HPDE6-E6E7 (cell line): ENCODE measurements around the gene MRPS7.
"Not testable (repeated sequence)": the region's sequence is repeated elsewhere in the genome, so short reads cannot be mapped to it uniquely, and the experiment has no call there.

ENCODE experiments used
- DNase-seq: peaks from one replicate; pipeline ENCODE4 v3.0.0; 2011; ENCODE audit warnings: missing footprints; ENCODE audit errors: extremely low spot score

Gene MRPS7

DNA sequence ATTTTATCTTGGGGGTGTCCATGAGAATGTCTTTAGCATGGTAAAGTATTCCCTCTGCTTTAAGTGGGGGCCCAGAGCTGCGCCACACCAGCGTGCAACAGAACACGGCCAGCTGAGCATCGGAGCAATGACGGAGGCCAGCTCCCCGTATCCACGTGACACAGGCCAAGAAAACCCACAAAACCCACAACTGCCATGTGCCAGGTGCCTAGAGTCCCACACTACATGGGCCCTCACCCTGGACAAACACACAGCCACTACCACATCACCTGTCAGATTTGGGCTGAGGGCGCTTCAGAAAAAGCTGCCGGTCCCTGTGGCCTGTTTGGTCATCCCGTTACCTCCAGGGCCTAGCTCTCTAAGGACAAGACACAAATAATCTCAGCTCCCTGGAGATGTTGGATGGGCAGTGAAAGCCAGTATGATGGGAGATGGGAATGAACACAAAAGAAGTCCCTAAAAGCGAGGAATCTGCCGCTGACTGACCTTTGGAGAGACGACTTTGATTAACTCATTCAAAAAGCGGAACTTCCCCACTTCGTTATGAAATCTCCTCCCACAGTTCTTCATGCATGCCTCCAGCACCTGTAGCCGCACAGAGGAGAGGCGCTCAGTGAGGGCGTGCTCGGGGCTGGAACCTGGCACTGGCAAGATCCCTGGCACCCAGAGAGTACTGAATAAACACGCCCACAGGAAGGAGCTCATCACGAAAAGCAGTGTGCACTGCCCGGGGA, 17.4 kb upstream of the MRPS7 start:
- no peak for DNase-seq

DNA sequence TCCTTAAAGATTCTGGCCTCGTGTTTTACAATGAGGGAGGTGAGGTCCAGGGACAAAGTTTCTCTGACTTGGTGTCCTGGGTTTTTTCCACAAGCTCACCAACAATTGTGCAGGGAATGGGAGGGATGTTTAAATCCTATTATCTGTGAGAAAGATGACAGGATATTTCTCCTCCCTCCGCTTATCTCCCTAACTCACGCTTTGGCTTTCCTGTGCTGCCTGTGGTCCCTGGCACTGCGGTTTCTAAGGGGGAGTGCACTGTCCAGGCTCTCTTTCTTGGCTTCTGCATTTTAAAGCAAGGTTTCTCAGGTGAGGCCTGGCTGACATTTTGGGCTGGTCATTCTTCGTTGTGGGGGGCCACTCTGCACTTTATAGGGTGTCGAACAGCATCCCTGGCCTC, 16.7 kb upstream of the MRPS7 start:
- DNase-seq: no peak

DNA sequence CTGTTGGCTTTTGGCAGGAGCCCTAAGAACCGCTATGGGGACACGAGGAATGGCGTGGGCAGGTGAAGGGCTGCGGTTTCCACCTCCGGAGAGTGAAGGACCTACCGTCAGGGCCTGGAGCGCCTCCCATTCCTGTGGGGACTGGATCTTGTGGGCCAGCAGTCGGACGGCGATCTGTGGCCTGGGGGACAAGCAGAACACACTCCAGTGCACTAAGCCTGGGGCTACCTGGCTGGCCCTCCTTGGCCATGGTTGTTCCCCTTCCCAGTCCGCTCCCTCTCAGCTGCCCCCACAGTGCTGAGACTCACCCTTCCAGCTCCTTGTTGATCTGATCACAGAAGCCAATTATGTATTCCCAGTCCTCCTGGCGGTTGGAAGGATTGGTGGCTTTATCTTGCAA, 15.3 kb upstream of the MRPS7 start:
- DNase-seq: no peak

DNA sequence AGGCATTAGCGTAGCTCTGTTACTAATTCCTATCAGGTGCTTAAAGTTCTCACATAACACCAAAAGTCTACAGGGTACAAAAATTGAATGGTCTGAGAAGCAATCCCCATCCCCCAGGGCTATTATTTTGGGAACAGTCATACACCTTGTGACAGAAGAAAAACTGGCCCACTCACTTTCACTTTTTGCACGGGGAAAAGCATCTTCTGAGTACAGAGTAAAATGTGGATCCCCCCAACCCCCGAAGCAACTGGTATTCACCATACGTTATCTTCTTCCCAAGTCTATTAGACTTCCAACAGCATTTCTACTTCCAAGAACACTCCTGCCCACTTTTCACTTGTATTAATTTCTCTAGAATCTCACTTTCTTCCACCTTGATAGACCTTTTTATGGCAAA, 12.1 kb upstream of the MRPS7 start:
- DNase-seq: no peak

DNA sequence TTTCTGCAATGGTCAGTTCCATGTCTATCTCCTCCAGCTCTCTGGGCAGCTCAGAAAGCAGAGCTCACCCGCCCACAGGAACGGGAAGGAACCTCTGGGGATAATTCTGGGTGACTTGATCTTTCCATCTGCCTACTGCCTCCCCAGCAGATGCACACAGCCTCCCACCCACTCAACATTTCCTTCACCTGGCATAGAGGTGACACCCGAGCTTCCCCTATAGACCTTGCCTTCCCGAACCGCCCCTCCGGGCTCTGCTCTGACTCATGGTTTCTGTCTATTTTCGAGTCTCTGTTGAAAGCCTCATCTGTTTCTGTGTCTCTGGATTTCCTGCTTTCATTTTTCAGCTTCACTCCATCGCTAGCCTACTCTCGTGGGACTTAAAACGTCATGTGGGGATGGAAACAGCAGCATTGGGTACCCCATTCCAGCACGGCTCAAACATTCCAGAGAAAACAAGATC, 11.6 kb upstream of the MRPS7 start:
- DNase-seq: peak; percentile 76

DNA sequence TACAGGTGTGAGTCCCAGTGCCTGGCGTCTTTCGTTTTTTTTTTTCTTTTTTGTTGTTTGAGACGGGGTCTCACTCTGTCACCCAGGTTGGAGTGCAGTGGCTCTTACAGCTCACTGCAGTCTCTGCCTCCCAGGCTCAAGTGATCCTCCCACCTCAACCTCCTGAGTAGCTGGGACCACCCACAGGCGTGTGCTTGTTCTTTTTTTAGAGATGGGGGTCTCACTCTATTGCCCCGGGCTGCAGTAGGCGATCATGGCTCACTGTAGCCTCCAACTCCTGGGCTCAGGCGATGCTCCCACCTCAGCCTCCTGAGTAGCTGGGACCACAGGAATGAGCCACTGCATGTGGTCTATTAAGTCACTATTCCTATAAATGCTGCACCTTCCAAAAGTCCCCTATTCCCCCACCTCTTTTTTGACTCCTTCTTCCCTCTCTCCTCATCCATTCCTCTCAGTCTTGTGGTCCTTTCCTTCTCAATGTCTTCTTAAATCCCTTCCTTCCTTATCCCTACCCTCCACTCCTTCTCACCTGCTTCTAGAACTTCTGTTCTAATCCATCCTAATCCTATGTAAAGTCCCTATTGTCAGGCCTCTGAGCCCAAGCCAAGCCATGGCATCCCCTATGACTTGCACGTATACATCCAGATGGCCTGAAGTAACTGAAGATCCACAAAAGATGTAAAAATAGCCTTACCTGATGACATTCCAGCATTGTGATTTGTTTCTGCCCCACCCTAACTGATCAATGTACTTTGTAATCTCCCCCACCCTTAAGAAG, 9.5 kb upstream of the MRPS7 start:
- DNase-seq: no peak

DNA sequence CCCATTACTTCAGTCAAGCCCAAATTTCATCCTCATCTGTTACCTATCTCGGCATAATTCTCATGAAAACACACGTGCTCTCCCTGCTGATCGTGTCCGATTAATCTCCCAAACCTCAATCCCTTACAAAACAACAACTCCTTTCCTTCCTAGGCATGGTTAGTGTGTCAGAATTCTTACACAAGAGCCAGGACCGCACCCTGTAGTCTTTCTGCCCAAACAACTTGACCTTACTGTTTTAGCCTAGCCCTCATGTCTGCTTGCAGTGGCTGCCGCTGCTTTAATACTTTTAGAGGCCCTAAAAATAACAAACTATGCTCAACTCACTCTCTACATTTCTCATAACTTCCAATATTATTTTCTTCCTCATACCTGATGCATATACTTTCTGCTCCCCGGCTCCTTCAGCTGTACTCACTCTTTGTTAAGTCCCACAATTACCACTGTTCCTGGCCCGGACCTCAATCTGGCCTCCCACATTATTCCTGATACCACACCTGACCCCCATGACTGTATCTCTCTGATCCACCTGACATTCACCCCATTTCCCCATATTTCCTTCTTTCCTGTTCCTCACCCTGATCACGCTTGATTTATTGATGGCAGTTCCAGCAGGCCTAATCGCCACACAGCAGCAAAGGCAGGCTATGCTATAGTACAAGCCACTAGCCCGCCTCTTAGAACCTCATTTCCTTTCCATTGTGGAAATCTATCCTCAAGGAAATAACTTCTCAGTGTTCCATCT, 5.6 kb upstream of the MRPS7 start:
- DNase-seq: not testable (repeated sequence)

DNA sequence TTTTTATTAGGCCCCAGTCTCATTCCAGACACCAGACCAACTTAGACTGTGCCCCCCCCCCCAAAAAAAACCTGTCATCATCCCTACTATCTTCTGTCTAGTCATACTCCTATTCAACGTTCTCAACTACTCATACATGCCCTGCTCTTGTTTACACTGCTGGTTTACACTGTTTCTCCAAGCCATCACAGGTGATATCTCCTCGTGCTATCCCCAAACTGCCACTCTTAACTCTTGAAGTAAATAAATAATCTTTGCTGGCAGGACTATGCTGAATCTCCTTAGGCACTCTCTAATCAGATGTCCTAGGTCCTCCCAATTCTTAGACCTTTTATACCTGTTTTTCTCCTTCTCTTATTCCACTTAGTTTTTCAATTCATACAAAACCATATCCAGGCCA, 4.5 kb upstream of the MRPS7 start:
- DNase-seq: not testable (repeated sequence)

DNA sequence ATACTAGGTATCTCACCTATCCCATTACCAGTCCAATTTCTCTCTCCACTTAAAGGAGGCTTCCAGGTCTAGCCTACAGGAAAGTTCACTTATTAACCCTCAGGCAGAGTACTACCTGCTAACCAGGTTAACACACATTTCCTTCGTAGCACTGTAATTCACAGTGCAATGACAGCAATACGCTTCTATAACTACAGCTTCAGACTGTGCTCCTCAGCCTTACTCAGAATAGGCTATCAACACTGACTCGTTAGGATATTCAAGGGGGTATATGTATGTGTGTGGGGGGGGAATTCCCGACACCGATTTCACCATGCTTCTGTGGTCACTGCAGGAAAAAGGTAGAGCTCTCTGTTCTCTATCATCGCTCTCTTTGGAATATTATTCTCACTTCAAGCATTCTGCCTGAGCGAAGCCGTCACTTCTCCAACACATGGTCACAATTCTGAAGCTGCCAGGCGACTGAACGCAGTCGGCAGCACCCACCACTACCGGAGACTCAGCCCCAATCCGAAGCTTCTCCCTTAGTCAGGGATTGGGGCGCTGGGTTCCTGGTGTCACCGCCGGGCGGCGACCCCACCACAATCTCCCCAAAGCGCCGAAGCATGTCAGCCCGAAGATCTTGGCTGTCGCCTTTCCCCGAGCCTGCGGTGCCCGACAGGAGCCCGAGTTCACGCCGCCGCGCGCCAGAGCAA, 891 bp upstream of the MRPS7 start:
- no peak for DNase-seq

DNA sequence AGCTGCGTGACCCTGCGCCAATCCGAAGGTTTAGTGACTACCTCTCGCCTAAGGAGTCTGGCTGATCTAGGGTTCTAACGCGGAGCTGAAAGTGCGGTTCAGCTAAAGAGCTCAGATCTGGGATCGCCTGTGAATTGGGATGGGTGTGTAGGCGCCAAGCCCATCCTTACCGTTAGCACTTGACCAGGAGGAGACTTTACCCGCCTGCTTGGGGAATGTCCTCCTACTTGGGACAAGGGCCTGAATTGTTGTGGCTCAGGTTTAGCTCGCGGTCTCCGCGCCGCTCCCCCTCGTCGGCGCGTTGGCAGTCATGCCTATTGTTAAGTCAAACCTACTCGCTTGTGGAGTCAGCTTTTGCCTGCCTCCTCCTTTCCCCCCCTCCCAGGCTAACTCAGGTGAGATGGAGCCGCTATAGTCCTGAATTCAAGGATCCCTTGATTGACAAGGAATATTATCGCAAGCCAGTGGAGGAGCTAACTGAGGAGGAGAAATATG, 480 bp downstream of the MRPS7 start:
- DNase-seq: no peak

DNA sequence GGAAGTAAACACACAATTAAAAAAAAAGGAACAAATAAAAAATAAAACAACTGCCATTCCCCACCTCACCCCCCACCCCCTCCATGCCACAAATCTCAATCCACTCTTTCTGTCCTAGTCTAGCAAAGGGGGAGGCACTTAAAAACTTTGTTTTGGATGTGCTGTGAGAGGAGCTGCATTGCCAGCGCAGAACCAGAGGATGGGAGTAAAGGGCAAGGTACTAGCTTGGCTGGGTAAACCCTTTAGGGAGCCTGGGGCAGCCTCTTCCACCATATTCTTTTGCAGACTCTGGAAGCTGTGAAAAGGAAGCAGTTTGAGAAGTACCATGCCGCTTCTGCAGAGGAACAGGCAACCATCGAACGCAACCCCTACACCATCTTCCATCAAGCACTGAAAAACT, 1.4 kb downstream of the MRPS7 start:
- DNase-seq: no peak

DNA sequence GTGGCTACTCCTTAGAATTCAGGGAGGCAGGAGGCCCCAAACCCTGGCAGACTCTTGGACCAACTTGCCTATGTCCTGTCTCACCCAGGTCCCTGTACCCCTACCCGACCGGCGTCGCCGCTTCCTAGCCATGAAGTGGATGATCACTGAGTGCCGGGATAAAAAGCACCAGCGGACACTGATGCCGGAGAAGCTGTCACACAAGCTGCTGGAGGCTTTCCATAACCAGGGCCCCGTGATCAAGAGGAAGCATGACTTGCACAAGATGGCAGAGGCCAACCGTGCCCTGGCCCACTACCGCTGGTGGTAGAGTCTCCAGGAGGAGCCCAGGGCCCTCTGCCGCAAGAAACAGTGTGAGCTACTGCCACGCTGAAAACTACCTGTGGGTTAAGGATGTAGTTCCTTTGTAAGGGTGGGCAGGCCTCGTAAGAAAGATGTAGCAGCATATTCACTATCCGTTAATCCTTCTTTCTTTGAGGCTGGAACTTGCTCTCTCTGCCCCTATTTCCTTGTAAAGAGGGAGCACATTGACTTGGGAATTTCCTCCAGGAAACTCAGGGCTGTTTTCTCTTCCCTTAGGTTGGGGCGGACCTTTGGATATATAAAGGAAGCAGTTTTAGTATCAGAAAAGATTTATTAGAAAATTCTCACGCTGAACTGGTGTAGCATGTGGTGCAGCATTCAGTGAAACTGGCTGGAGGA, 4.1 kb downstream of the MRPS7 start:
- DNase-seq: no peak

DNA sequence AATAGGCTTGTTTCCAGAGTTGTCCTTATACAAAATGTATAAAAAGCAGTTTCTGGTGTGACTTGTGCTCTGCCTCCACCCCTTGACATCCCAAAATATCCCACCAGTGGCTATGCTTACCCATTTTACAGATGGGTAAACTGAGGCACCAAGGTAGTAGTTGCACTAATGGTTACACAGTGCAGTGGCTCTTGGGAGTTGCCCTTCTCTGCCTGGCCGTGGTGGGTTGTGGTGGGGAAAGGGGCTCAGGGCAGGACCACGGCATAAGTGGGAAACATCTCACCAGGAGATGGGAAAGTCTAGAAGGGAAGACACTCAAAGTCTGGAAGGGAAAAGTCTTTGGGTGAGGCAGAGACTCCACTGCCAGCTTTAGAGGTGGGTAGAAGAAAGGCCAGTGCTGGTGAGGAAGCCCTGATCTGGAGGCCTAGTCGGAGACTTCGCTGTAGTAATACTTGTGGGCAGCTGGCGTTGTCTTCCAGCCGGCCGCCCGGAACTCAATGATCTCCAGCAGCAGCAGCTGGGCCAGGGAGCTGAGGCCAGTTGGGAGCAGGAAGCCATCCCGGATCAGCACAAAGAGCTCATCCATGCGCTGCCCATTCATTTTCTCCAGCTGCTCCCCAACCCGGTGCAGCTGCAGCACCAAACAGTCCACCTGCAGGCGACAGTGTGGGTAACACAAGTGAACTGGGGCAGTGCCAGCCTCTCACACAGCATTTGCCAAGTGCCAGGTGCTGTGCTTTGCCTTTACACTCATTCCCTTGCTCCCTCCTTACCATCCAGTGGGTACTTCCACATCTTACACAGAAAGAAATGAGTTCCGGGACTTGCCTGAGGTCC, 4.9 kb downstream of the MRPS7 start:
- no peak for DNase-seq

DNA sequence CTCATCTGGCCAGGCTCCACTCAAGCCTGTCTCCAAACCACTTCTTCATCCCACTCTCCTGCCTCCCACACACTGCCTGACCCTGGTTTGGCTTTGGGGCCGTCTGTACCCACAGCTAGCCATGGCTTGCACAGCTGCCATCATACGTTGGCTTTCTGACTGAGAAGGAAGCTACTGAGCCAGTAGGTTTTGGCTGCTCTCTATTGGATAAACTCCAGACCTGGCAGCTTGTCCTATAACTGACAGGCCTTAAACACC, 5.4 kb downstream of the MRPS7 start:
- DNase-seq: no peak

DNA sequence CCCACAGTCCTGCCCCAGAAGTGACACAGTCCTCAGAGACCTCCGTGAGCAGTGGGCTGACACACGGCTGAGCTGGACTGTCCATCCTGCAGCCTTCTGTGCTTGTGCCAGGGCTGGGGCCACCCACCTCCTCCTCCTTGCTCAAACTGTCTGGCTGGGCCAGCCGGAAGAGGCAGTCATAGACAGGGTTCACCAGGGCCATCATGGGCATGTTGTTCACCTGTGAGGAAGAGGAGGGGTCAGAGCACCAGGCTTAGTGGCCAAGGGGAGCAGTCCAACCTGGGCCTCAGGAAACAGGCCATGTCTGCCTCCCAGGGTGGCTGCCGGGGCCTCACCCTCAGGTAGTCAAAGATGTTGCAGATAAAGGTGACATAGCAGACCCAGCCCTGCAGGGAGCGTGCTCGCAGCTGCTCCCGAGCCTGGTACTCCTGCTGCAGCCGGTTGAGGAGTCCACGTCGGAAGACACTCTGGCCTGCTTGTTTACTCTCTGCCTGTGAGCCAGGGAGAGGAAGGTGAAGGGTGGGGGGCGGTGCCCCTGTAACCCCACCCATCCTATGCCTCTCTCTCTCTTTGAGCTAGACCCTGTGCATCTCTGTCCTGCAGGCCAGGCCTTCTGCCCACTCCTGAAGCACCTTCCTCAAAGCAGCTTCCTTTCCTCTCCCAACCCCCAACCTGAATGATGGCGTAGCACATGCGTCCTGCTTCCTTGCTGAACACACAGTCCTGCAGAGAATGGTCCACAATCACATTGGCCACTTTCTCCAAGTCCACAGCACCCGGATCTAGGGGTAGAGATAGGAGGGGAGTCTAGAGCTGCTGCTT, 5.9 kb downstream of the MRPS7 start:
- DNase-seq: no peak

DNA sequence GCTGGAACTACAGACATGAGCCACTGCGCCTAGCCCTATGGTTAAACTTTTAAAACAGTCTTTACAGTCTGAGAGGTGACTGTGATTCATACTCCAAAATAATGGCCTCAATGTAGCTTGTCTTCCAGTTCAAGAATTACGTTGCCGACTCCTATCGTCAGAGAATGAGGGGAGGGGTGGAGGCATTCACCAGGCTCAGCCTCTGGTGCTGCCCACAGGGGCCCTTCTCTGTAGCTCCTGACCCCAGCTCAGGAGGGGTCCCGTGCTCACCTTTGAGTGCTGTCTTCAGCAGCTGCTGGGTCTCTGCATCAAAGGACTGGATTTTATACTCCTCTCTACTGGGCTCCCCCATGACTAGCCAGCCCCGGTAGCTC, 8.2 kb downstream of the MRPS7 start:
- DNase-seq: no peak

DNA sequence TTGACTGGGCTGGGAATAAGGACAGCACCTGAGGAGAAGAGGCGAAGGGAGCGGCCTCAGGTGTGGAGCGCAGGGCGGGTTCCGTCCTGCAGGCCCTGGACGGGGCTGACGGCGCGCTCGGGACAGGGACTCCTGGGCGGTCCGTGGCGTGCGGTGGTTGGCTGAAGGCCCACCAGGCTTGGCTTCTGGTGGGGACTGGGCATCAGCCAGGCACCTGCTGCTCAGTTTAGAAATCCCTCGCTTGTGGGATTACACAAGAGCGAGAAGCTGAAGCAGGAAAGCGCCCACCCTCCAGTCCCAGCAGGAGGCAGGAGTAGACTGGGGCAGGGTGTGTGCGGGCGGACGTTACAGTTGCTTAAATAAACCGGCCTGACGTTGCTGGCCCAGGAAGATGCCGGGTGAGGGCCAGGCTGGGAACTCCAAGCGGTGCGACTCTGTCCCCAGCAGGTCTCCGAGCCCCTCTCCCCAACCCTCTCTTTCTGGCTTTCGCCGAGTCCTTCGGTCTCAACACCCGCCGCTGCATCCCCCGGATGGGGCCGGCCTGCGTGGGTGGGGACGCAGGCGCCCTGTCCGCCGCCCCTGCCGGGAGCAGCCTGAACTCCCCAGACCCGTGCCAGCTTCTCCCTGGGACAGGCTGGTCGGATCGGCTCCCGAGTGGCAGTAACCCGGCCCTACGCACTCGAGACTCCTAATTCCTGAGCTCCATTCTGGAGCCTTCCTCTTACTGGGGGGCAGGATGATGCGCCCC, 8.7 kb downstream of the MRPS7 start:
- DNase-seq: peak; percentile 69

DNA sequence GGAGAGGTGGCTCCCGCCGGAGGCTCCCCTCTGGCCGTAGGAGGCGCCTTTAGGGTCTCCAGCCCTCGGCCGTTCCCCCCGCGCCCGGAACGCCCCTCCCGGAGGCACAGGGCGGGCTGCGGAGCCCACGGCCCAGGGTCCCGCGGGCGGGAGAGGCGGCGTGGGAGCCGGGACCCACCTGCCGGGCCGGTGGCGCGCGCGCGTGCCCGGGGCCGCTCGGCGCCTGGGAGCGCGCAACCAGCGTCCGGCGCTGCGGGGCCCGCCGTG, 9.2 kb downstream of the MRPS7 start, which contains the start of gene MIF4GD:
Gene MIF4GD, minus strand, starts transcription at position 266 of the 267 bp plus-strand sequence. CDS start 1,036 bp downstream, outside the sequence.
- DNase-seq: no peak
